ENCODE measurements around the gene LETMD1.
A peak's percentile ranks its signal among the peaks of the same experiment; 100 is the strongest.

LETMD1 gene

GRCh38 chr12:51081421-51081820 lies 33.3 kb downstream of the LETMD1 start:
- H3K9me3 ChIP-seq (replicated peaks; ENCODE audit: low read length) = no peaks in the 10 kb centered on the region
- peak overlapping the region; percentile 90 for H3K4me2 ChIP-seq (ENCODE audit: low read length)
- H3K36me3 ChIP-seq (ENCODE audit: insufficient read depth, low read length) = peaks cover 5% of the 10 kb centered on the region
- H3K4me1 ChIP-seq (ENCODE audit: control insufficient read depth, insufficient read depth, low read length) = peaks cover 25% of the 10 kb centered on the region
- H3K27me3 ChIP-seq (ENCODE audit: control insufficient read depth, insufficient read depth, low read length) = no peaks in the 10 kb centered on the region
- H3K4me3 ChIP-seq (ENCODE audit: low read length) = no peak overlapping the region
- H3K9ac ChIP-seq (ENCODE audit: low read depth, low read length) = no peak overlapping the region

GRCh38 chr12:51082561-51083125 lies 34.5 kb downstream of the LETMD1 start:
- Histone ChIP-seq H3K4me2 (ENCODE audit: low read length) (peak overlapping the region; percentile 90), H3K4me1 (ENCODE audit: control insufficient read depth, insufficient read depth, low read length) (peaks cover 20% of the 10 kb centered on the region), H3K9ac (ENCODE audit: low read depth, low read length) (peak overlapping the region; percentile 94), H3K27me3 (ENCODE audit: control insufficient read depth, insufficient read depth, low read length) (no peaks in the 10 kb centered on the region), H3K36me3 (ENCODE audit: insufficient read depth, low read length) (peaks cover 2% of the 10 kb centered on the region), H3K9me3 (replicated peaks; ENCODE audit: low read length) (no peaks in the 10 kb centered on the region), H3K4me3 (ENCODE audit: low read length) (peak overlapping the region; percentile 79)

- Histone ChIP-seq H3K27me3 (ENCODE audit: control insufficient read depth, insufficient read depth, low read length) (no peaks in the 10 kb centered on the region), H3K9ac (ENCODE audit: low read depth, low read length) (peak within 1 kb of the TSS; percentile 94), H3K4me1 (ENCODE audit: control insufficient read depth, insufficient read depth, low read length) (peaks cover 14% of the 10 kb centered on the region), H3K4me2 (ENCODE audit: low read length) (peak within 1 kb of the TSS; percentile 91), H3K4me3 (ENCODE audit: low read length) (peak within 1 kb of the TSS; percentile 79), H3K36me3 (ENCODE audit: insufficient read depth, low read length) (no peaks in the 10 kb centered on the region), H3K9me3 (replicated peaks; ENCODE audit: low read length) (no peaks in the 10 kb centered on the region)
These were observed 35.2 kb downstream of the LETMD1 start, which contains the start of gene CSRNP2 for GRCh38 chr12:51083126-51083833. Gene CSRNP2, minus strand, starts transcription at chr12:51083596. Its CDS starts 7,035 bp downstream, at chr12:51076561.

- no peak overlapping the region for H3K4me3 ChIP-seq (ENCODE audit: low read length)
- peaks cover 6% of the 10 kb centered on the region for H3K36me3 ChIP-seq (ENCODE audit: insufficient read depth, low read length)
- no peak overlapping the region for H3K9ac ChIP-seq (ENCODE audit: low read depth, low read length)
- peaks cover 9% of the 10 kb centered on the region for H3K4me1 ChIP-seq (ENCODE audit: control insufficient read depth, insufficient read depth, low read length)
- no peaks in the 10 kb centered on the region for H3K9me3 ChIP-seq (replicated peaks; ENCODE audit: low read length)
- no peak overlapping the region for H3K4me2 ChIP-seq (ENCODE audit: low read length)
- H3K27me3 ChIP-seq (ENCODE audit: control insufficient read depth, insufficient read depth, low read length) = no peaks in the 10 kb centered on the region
These were observed 37.6 kb downstream of the LETMD1 start for GRCh38 chr12:51085757-51086156.

GRCh38 chr12:51086933-51087332 lies 38.8 kb downstream of the LETMD1 start:
- Histone ChIP-seq H3K9me3 (replicated peaks; ENCODE audit: low read length) (no peaks in the 10 kb centered on the region), H3K36me3 (ENCODE audit: insufficient read depth, low read length) (peaks cover 12% of the 10 kb centered on the region)

GRCh38 chr12:51087818-51088217 lies 39.7 kb downstream of the LETMD1 start:
- H3K27me3 ChIP-seq (ENCODE audit: control insufficient read depth, insufficient read depth, low read length) = no peaks in the 10 kb centered on the region
- H3K4me3 ChIP-seq (ENCODE audit: low read length) = no peak overlapping the region
- no peaks in the 10 kb centered on the region for H3K9me3 ChIP-seq (replicated peaks; ENCODE audit: low read length)
- H3K36me3 ChIP-seq (ENCODE audit: insufficient read depth, low read length) = peaks cover 15% of the 10 kb centered on the region
- H3K9ac ChIP-seq (ENCODE audit: low read depth, low read length) = no peak overlapping the region
- no peaks in the 10 kb centered on the region for H3K4me1 ChIP-seq (ENCODE audit: control insufficient read depth, insufficient read depth, low read length)
- H3K4me2 ChIP-seq (ENCODE audit: low read length) = no peak overlapping the region

More at GRCh38 chr12:51086933-51087332, 38.8 kb downstream of the LETMD1 start:
- Histone ChIP-seq H3K9ac (ENCODE audit: low read depth, low read length) (no peak overlapping the region), H3K4me1 (ENCODE audit: control insufficient read depth, insufficient read depth, low read length) (peaks cover 2% of the 10 kb centered on the region), H3K4me3 (ENCODE audit: low read length) (no peak overlapping the region), H3K27me3 (ENCODE audit: control insufficient read depth, insufficient read depth, low read length) (no peaks in the 10 kb centered on the region), H3K4me2 (ENCODE audit: low read length) (no peak overlapping the region)

- Histone ChIP-seq H3K9ac (ENCODE audit: low read depth, low read length) (no peak overlapping the region), H3K4me3 (ENCODE audit: low read length) (no peak overlapping the region), H3K4me2 (ENCODE audit: low read length) (no peak overlapping the region), H3K4me1 (ENCODE audit: control insufficient read depth, insufficient read depth, low read length) (no peaks in the 10 kb centered on the region), H3K36me3 (ENCODE audit: insufficient read depth, low read length) (peaks cover 20% of the 10 kb centered on the region), H3K9me3 (replicated peaks; ENCODE audit: low read length) (no peaks in the 10 kb centered on the region), H3K27me3 (ENCODE audit: control insufficient read depth, insufficient read depth, low read length) (no peaks in the 10 kb centered on the region)
These were observed 42.6 kb downstream of the LETMD1 start for GRCh38 chr12:51090705-51091229.

GRCh38 chr12:51098611-51099010 lies 50.5 kb downstream of the LETMD1 start:
- peaks cover 46% of the 10 kb centered on the region for H3K36me3 ChIP-seq (ENCODE audit: insufficient read depth, low read length)
- no peaks in the 10 kb centered on the region for H3K27me3 ChIP-seq (ENCODE audit: control insufficient read depth, insufficient read depth, low read length)
- no peak overlapping the region for H3K9ac ChIP-seq (ENCODE audit: low read depth, low read length)
- no peak overlapping the region for H3K4me3 ChIP-seq (ENCODE audit: low read length)
- H3K9me3 ChIP-seq (replicated peaks; ENCODE audit: low read length) = no peaks in the 10 kb centered on the region
- no peak overlapping the region for H3K4me2 ChIP-seq (ENCODE audit: low read length)
- H3K4me1 ChIP-seq (ENCODE audit: control insufficient read depth, insufficient read depth, low read length) = no peaks in the 10 kb centered on the region

- no peaks in the 10 kb centered on the region for H3K4me1 ChIP-seq (ENCODE audit: control insufficient read depth, insufficient read depth, low read length)
- H3K9me3 ChIP-seq (replicated peaks; ENCODE audit: low read length) = no peaks in the 10 kb centered on the region
- H3K4me3 ChIP-seq (ENCODE audit: low read length) = no peak overlapping the region
- peaks cover 46% of the 10 kb centered on the region for H3K36me3 ChIP-seq (ENCODE audit: insufficient read depth, low read length)
- no peaks in the 10 kb centered on the region for H3K27me3 ChIP-seq (ENCODE audit: control insufficient read depth, insufficient read depth, low read length)
- H3K4me2 ChIP-seq (ENCODE audit: low read length) = no peak overlapping the region
- no peak overlapping the region for H3K9ac ChIP-seq (ENCODE audit: low read depth, low read length)
These were observed 55.9 kb downstream of the LETMD1 start for GRCh38 chr12:51103977-51104376.

GRCh38 chr12:51108136-51108535 lies 60.0 kb downstream of the LETMD1 start:
- H3K4me2 ChIP-seq (ENCODE audit: low read length) = no peak overlapping the region
- no peaks in the 10 kb centered on the region for H3K27me3 ChIP-seq (ENCODE audit: control insufficient read depth, insufficient read depth, low read length)
- no peaks in the 10 kb centered on the region for H3K9me3 ChIP-seq (replicated peaks; ENCODE audit: low read length)
- H3K36me3 ChIP-seq (ENCODE audit: insufficient read depth, low read length) = peaks cover 51% of the 10 kb centered on the region
- no peak overlapping the region for H3K9ac ChIP-seq (ENCODE audit: low read depth, low read length)
- no peak overlapping the region for H3K4me3 ChIP-seq (ENCODE audit: low read length)
- H3K4me1 ChIP-seq (ENCODE audit: control insufficient read depth, insufficient read depth, low read length) = no peaks in the 10 kb centered on the region

Data from skeletal muscle satellite cell (primary cell).